A549 treated with AZD9567 at 1 μM for 4 hours (cell line): ENCODE measurements around the gene MRPL17. TPM values are rescaled to one million over a fixed set of nuclear protein-coding genes. Genes with fewer than 3 reads are reported as not detected.

ENCODE experiments used
- total RNA-seq: library from RNA; stranded (reverse); fragments of 200-300 nt; extraction: Qiagen RNA extraction; gene quantifications from 5 replicates; pipeline ENCODE4 v1.2.3, GENCODE V29; 2022; ENCODE audit not compliant: insufficient read depth

Gene MRPL17
- total RNA-seq = 96.7 to 199 TPM (median 105 TPM) in 5 replicates

GRCh38 chr11:6682936-6683861, at the start of gene MRPL17:
Gene MRPL17 (minus strand): TSS chr11:6683340. CDS start chr11:6683296, 44 bp downstream.

GRCh38 chr11:6655790-6656583, 27.2 kb downstream of the MRPL17 start, which contains the start of gene DCHS1:
Gene DCHS1 (minus strand): TSS chr11:6655809. CDS start chr11:6641613, 14,196 bp downstream.

Other genes starting within 250 kb of the MRPL17 start
- 0.57 to 1.7 TPM (median 0.93 TPM) in 5 replicates for gene HPX, start 242.4 kb downstream of the MRPL17 start, total RNA-seq
- gene TRIM3, start 209.4 kb downstream of the MRPL17 start, total RNA-seq = 14.1 to 21.8 TPM (median 20.4 TPM) in 5 replicates
- gene ARFIP2, start 202.0 kb downstream of the MRPL17 start, total RNA-seq = 46.9 to 58.2 TPM (median 57.0 TPM) in 5 replicates
- gene TIMM10B, start 201.8 kb downstream of the MRPL17 start, total RNA-seq = 14.4 to 38.1 TPM (median 33.6 TPM) in 5 replicates
- gene DNHD1, start 186.1 kb downstream of the MRPL17 start, total RNA-seq = 1.3 to 4.1 TPM (median 3.8 TPM) in 5 replicates
- 29.8 to 37.8 TPM (median 34.4 TPM) in 5 replicates for gene RRP8, start 79.7 kb downstream of the MRPL17 start, total RNA-seq
- 116 to 122 TPM (median 119 TPM) in 5 replicates for gene ILK, start 79.6 kb downstream of the MRPL17 start, total RNA-seq
- gene TAF10, start 71.1 kb downstream of the MRPL17 start, total RNA-seq = 181 to 250 TPM (median 245 TPM) in 5 replicates
- 39.8 to 46.4 TPM (median 44.6 TPM) in 5 replicates for gene TPP1, start 63.9 kb downstream of the MRPL17 start, total RNA-seq
- gene DCHS1, start 27.5 kb downstream of the MRPL17 start, total RNA-seq = 0.05 to 0.13 TPM (median 0.10 TPM) in 4 of 5 replicates, not detected in the other
- gene OR2AG2, start 88.6 kb upstream of the MRPL17 start, total RNA-seq = 0.02 to 0.09 TPM in 2 of 5 replicates, not detected in the others
- gene OR2AG1, start 99.7 kb upstream of the MRPL17 start, total RNA-seq = not detected in 5 replicates
- gene OR6A2, start 116.3 kb upstream of the MRPL17 start, total RNA-seq = not detected in 5 replicates
- not detected in 5 replicates for gene OR10A5, start 162.3 kb upstream of the MRPL17 start, total RNA-seq
- not detected in 5 replicates for gene OR10A2, start 179.7 kb upstream of the MRPL17 start, total RNA-seq
- not detected in 5 replicates for gene OR10A4, start 193.3 kb upstream of the MRPL17 start, total RNA-seq
- gene OR2D2, start 209.2 kb upstream of the MRPL17 start, total RNA-seq = not detected in 5 replicates
- not detected in 5 replicates for gene OR2D3, start 237.7 kb upstream of the MRPL17 start, total RNA-seq
- gene ZNF215, start 243.1 kb upstream of the MRPL17 start, total RNA-seq = 0.59 to 1.0 TPM (median 0.85 TPM) in 5 replicates